NCI-H524 treated with DMSO at 0.1 percent for 48 hours (cell line): ENCODE data around the gene KCNMA1.

Experiments
- DNase-seq: peaks from one replicate; lab custom pipeline; 2025; lab: John Stamatoyannopoulos, UW

KCNMA1 gene

DNA sequence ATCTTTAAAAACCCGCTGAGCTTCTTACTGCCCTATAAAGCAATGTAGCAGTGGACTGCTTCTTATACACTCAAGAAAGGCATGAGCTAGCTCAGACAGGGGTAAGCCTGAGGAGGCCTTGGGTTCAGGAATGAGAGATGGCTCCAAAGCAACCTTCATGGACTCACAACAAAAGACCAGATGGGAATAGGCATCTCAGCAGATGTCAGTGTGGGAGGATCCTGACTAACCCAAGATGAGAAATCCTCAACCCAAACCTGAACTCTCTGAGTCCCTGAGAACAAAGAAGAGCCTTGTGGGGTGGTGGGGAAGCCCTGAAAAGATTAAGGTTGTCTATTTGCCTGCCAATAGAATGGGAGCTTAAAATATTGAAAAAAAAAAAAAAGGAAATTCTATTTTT is 807.4 kb downstream of the KCNMA1 start:
- DNase-seq: no peak

- no peak for DNase-seq
These were observed 807.9 kb downstream of the KCNMA1 start for GRCh38 chr10:76829724-76830123.
